Left lung (tissue), 10 donors: ENCODE measurements around the gene SYS1. TPM values are rescaled to one million over a fixed set of nuclear protein-coding genes. Genes with fewer than 3 reads are reported as not detected.

Experiments used
- ATAC-seq: fragments of 200-7000 bp; cut with Tn5 transposase; one replicate; pipeline ENCODE4 v1.9.1; 2020; ENCODE audit warnings: moderate library complexity
- DNase-seq, 4 donors: peaks; one replicate each; pipeline ENCODE4 v3.0.0-alpha.2; 2013 to 2020
- H3K27ac ChIP-seq, 2 donors: fragments of 200-600 bp; sonication (generic) in 1 of 2; one replicate each; pipeline versions ENCODE4 v1.5.0 to v1.8.0; 2020 to 2021
- H3K27me3 ChIP-seq, 2 donors: fragments of 200-600 bp; sonication (generic) in 1 of 2; one replicate each; pipeline versions ENCODE4 v1.5.0 to v1.8.0; 2020 to 2021
- H3K36me3 ChIP-seq, 2 donors: fragments of 200-600 bp; sonication (generic) in 1 of 2; one replicate each; pipeline versions ENCODE4 v1.5.0 to v1.8.0; 2020 to 2021
- H3K4me1 ChIP-seq, 2 donors: fragments of 200-600 bp; one replicate each; pipeline ENCODE4 v1.8.0; 2021
- H3K4me3 ChIP-seq, 2 donors: fragments of 200-600 bp; sonication (generic) in 1 of 2; one replicate each; pipeline versions ENCODE4 v1.5.0 to v1.8.0; 2020 to 2021; ENCODE audit warnings: mild to moderate bottlenecking in 1 of 2
- H3K9me3 ChIP-seq, 2 donors: fragments of 200-600 bp; sonication (generic) in 1 of 2; one replicate each; pipeline versions ENCODE4 v1.5.0 to v1.8.0; 2020 to 2021
- CTCF ChIP-seq, 2 donors: fragments of 200-600 bp; sonication (generic) in 1 of 2; IDR thresholded peaks; one replicate each; pipeline versions ENCODE4 v1.5.0 to v1.8.0; 2021; ENCODE audit warnings: antibody characterized with exemption in 2 of 2
- intact Hi-C, 2 donors: fragments of 100-400 bp; cut with DNase I; formaldehyde crosslinking; loops; one replicate each; pipeline versions ENCODE4 v1.11.2 to v1.14.2; 2022
- polyA plus RNA-seq, 6 donors: library from polyadenylated mRNA; unstranded; fragments of 120-200 nt; gene quantifications; one replicate each; pipeline ENCODE4 v1.2.1, GENCODE V29; 2013; ENCODE audit not compliant: insufficient read length in 6 of 6
- total RNA-seq, 2 donors: library from RNA; stranded (reverse); fragmentation: NEBNext Ultra II Directional; extraction: Animal tissue kit (Norgen Biotek cat#: 25700); gene quantifications; one replicate each; pipeline ENCODE4 v1.2.1, GENCODE V29; 2021
- donor health status: DM: no; HTN: yes; CAD: no.
- donor health status: DM: no; HTN: no; CAD: no.

SYS1 gene
- total and polyA plus RNA-seq, 8 donors: 20.8 to 48.8 (median 24.1) TPM

- ATAC-seq (no peak), DNase-seq (no peak)
- Histone ChIP-seq H3K4me3 (no peak overlapping the region), H3K36me3 (no peaks in the 10 kb centered on the region), H3K27ac (no peak overlapping the region), H3K4me1 (peaks cover 14 to 24% of the 10 kb centered on the region in 2 donors), H3K9me3 (no peaks in the 10 kb centered on the region), H3K27me3 (no peaks in the 10 kb centered on the region)
- intact Hi-C loops: no loop called here
- TF ChIP-seq CTCF (IDR thresholded peaks at IDR 0.05): no peak
Measured at GRCh38 chr20:45353746-45354145, 9.2 kb upstream of the SYS1 start.

- no peak overlapping the region for H3K27ac ChIP-seq
- ATAC-seq (no peak), DNase-seq (no peak)
- intact Hi-C loops: no loop called here
- no peaks in the 10 kb centered on the region for H3K27me3 ChIP-seq
- H3K36me3 ChIP-seq: no peaks in the 10 kb centered on the region
- H3K9me3 ChIP-seq: no peaks in the 10 kb centered on the region
- peaks cover 23 to 32% of the 10 kb centered on the region in 2 donors for H3K4me1 ChIP-seq
- no peak overlapping the region for H3K4me3 ChIP-seq
- no peak for TF ChIP-seq CTCF (IDR thresholded peaks at IDR 0.05)
Measured at GRCh38 chr20:45354423-45355208, 8.3 kb upstream of the SYS1 start.

- H3K27ac ChIP-seq: no peak overlapping the region
- ATAC-seq: no peak
Measured at GRCh38 chr20:45355209-45356084, 7.5 kb upstream of the SYS1 start.

GRCh38 chr20:45358282-45359068 is 4.5 kb upstream of the SYS1 start:
- DNase-seq: peak in 1 of 4 donors; percentile 88
- H3K27ac ChIP-seq: peak overlapping the region; percentile 77 to 78
- no peaks in the 10 kb centered on the region for H3K9me3 ChIP-seq
- no peak for TF ChIP-seq CTCF (IDR thresholded peaks at IDR 0.05)
- H3K4me3 ChIP-seq: no peak overlapping the region
- no peaks in the 10 kb centered on the region for H3K36me3 ChIP-seq
- ATAC-seq: peak; percentile 48
- H3K4me1 ChIP-seq: peaks cover 28 to 64% of the 10 kb centered on the region in 2 donors
- intact Hi-C loops: no loop called here
- no peaks in the 10 kb centered on the region for H3K27me3 ChIP-seq

More at GRCh38 chr20:45355209-45356084, 7.5 kb upstream of the SYS1 start:
- peaks cover 24 to 40% of the 10 kb centered on the region in 2 donors for H3K4me1 ChIP-seq
- H3K9me3 ChIP-seq: no peaks in the 10 kb centered on the region
- no peaks in the 10 kb centered on the region for H3K36me3 ChIP-seq
- H3K4me3 ChIP-seq: no peak overlapping the region
- no peaks in the 10 kb centered on the region for H3K27me3 ChIP-seq
- DNase-seq: no peak
- no peak for TF ChIP-seq CTCF (IDR thresholded peaks at IDR 0.05)
- intact Hi-C loops: no loop called here
